GM21423 (cell line): ENCODE results near the gene SMURF1.

Experiments
- ATAC-seq: cut with Tn5 transposase; IDR thresholded peaks from one replicate; pipeline ENCODE4 v1.9.1; 2021; ENCODE audit warnings: mild to moderate bottlenecking, moderate library complexity; ENCODE audit not compliant: unreplicated experiment

The SMURF1 gene

DNA sequence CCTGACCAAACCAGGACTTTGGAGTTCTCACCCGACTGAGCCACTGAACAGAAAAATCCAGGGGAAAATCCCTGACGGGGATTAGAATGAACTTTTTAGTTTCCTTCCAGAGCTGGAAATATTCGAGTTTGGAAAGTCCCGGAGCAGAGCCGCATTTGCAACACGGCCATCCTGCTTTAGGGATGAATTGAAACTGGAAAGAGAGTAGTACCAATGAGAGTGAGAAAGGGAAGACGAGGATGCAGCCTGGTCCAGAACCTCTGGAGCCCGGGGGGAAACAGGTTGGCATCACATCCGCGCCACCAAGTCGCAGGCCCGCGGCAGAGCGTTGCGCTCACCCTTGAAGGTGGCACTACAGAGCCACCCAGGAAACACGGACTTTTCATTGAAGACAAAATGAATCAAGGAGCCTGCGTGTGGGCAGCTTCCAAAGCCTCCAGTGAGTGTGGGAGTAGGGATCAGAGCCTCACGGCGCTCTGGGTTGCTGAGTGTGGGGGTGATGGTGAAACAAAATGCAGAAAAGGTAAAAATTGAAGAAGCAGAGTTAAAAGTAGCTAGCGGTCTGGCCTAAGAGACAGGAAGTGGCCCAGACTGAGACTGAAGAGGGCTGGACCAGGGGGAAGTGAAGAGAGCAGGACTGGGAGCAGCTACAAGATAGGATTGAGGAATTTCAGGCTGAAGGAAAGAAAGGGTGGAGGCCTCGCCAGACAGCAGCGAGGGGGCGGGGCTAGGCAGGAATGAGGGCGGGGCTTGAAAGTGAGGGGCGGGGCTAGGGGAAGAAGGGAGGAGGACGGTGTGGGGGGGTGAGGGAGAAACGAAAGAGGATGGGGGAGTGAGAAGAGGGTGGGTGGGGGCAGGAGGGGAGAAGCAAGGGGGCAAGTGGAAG lies 1.8 kb downstream of the SMURF1 start:
- no peak for ATAC-seq

DNA sequence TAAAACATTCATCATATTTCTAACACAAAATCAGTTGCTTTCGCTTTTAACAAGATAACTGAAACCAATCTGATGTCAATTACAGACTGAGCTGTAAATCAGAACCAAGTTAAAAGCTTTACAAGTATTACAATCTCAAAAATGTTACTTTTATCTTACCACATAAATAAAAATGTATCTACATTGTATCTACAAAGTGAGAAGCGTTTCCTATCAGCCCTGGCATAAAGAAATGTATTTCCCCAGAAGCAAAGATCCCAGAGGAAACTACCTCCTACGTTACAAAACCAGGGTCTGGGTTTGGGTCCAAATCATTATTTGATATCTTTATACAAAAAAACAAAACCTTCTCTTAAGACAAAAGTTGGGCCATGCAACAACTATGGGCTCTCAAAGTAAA lies 2.6 kb downstream of the SMURF1 start:
- ATAC-seq, result no peak

DNA sequence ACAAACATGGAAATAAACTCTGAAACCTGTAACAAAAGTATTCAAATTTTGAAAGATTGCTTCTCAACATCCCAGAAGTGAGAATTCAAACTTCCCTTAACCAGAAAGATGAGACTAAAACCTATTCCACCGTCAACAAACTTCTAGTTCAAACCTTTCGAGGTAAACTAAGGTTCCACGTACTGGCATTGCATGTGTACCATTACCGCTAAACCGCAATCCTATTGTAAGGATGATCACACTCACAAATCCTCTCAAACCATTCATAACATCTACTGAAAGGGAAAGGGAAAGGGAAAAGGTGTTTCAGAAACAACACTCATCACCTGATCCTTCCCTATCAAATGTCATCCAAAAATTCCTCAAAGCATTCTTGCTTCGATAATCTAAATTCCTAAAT lies 3.1 kb downstream of the SMURF1 start:
- no peak for ATAC-seq

DNA sequence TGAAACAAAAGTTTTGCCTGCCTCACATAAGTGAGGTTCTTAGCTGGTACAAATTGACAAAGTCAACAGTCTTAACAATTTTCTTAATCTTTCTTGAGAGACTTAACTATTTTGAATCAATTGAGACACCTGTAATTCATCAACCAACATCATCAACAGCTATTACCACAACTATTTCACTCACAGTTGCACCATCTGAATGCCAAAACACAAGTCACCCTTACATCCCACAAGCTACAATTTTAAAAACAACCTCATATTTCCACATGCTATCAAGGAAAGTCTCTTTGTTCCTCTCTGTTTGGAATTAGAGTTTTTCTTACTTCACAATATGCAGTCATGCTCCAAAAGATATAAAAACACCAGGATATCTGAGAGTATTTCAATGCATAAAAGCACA lies 4.9 kb downstream of the SMURF1 start:
- no peak for ATAC-seq

DNA sequence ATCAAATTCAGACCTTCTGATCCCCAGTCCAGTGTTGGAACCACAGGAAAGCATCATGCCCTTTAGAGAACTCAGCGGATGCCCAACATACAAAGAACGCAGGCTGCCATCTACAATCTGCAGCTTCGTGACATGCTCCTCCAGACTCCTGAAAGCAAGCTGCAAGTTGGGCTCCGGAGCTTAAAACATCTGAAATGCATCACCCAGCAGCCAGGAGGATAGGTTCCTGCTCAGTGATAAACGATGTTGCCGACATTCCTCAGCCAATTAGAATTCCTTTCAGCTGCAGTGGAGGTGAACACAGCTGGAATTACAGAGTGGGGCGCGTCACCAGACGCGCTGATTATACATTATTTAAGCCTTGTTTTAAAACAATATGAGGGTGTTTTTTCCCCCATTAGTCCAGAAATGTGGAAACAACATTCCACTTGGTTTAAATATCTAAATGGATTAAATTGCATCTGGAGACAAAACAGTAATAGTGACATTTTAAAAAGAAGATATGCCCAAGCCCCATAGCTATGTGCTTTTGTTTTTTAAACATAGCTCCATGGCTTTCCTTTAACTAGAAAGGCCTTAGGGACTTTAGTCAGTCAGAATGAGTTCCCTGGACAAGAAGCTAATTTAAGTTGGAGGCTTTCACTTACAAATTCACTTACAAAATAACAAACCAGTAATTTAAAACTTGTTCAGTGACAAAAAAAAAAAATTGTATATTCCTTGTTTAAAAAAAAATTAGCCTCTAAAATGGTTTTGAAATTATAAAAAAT lies 6.3 kb downstream of the SMURF1 start:
- no peak for ATAC-seq

DNA sequence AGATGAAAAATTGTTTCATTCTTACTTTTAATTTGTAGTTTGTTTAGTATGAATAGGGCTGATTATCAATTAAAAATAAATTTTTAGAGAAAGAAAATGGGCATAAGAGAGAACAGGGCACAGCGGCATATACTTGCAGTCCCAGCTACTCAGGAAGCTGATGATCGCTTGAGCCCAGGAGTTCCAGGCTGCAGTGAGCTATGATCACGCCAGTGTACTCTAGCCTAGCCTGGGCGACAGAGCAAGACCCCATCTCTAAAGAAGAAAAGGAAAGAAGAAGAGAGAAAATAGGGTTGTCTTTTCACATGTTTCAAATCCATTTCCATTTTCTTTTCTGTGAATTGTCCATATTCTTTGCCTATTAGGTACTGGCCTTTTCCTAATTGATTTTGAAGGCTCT lies 8.0 kb downstream of the SMURF1 start:
- no peak for ATAC-seq

DNA sequence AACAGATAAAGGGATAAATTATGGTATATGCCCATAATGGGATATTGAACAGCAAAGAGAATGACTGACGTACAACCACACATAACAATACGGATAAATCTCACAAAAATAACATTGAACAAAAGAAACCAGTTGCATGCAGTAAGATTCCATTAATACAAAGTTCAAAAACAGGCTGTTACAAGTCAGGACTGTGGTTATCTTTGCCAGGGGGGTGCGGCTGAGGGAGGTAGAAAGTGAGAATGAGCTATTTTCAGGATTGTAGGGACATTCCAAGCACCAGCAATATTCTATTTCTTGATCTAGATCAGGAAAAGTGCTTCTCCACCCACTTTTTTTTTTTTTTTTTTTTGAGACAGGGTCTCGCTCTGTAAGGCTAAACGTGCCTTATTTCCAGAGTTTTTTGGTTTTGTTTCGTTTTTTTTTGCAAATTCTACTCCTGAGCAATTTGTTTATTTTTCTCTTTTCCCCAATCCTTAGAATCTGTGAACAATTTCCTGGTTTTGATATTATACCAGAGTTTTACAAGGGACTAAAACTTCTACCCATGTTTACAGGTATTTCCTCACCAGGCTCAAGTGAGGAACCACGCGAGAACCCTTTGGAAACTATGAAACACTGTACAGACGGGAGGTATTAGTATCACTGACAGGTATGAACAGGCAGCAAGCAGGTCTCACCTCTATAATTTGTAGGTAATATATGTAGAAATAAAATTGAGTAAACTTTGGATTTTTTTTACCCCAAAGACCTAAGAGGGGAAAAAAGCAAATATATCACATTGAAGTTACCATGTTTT lies 9.9 kb downstream of the SMURF1 start:
- ATAC-seq, result no peak

DNA sequence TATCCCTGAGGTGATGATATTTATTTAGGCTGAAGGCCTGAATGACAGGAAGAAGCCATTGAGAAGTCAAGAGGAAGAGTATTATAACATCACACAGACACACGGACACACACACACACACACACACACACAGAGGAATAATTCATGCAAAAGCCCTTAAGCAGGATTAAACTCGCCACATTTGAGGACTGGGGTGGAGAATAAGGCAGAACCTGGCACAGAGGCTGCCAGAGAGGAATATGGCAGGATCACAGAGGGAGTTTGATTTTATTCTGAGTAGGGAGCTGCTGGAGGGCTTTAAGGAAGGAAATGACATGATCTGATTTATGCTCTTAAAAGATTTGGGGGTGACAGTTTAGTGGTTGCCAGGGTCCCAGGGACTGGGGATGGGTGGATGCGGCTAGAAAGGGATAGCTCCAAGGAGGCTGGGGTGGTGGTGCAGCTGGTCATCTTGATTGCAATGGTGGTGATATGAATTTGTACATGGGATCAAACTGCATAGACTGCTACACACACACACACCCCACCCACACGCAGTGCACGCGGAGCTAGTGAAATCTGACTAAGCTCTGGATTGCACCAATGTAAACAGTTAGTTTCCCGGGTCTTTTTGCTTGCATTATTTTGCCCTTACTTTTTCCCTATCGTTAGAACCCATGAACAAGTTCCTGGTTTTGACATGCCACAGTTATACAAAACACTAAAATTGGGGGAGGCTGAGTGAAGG lies 11.2 kb downstream of the SMURF1 start:
- no peak for ATAC-seq

DNA sequence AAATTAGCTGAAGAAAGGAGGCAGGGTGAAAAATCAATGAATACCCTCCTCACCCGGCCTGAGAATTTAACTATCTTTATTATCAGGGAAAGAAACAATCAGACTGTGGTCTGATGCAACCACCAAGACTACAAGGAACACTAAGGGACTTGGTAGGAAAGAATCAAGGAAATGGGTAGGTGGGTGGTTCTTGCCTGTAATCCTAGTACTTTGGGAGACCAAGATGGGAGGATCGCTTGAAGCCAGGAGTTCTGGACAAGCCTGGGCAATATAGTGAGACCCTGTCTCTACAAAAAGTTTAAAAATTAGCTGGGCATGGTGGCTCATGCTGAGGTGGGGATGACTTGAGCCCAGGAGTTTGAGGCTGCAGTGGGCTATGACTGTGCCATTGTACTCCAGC lies 12.6 kb downstream of the SMURF1 start:
- ATAC-seq, result no peak

DNA sequence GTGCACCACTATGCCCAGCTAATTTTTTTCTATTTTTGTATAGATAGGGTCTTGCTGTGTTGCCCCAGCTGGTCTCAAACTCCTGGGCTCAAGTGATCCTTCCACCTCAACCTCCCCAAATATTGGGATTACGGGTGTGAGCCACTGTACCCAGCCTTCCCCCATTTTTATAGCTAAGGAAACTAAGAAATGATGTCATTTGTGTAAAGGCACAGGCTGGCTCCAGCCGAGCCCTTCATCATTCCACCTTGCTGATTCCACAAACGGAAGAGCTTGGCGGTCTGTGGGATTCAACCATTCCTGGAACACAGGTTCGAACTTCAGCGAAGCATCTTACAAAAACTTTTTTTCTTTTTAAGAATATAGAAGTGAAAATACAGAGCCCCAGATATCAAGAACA lies 14.4 kb downstream of the SMURF1 start:
- no peak for ATAC-seq

DNA sequence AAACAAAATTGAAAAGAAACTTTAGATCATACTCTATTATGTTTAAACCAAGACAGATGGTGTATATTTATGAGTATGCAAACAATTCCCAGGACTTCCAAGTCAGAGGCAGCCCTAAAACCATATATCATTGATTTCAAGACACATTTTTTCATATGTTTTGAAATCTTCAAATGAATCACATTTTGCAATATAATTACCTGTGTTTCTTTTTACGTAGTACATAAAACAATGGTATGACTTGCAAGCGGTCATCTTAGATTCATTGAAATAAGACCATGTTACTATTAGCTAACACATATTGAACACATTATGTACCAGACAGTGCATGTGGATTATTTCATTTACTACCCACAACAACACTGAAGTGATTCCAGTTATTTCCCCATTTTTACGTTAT lies 14.9 kb downstream of the SMURF1 start:
- ATAC-seq, result no peak

DNA sequence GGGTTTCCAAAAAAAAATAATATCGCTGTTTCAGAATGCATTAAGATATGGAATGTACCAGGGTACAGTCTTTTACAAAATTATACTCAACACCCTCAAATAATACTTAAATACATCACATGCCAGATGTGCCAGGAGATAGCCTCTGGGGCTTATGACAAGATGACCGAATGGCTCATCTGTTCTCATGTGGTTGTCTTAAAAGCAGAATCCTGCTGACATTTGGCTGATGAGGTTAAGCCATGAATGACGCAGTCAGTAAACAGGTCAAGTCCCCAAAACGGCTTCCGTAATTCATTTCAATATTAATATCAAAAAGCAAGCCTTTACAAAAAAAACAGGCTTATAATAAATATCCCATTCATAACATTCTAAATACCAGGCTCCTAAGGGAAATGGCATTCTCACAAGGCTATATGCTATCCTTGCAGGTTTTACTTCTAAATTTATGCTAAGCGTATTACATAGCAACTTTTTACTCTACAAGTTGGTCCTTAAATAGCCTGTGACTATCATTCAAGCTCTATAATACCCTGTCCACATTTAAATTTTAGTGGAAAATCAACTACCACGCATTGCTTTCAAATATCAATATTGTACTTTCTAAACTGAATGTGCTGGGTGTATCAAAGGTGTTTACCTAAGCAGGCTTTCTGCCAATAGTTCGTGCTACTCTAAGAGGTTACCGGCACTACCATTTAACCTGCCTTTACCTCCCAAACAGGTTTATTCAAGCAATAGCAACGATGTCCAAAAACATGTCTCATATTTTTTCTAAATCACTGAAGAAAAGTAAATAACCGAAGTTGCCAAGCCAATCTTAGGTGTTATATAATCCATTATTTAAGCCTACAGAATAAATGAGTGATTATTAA lies 15.6 kb downstream of the SMURF1 start:
- ATAC-seq, result no peak

DNA sequence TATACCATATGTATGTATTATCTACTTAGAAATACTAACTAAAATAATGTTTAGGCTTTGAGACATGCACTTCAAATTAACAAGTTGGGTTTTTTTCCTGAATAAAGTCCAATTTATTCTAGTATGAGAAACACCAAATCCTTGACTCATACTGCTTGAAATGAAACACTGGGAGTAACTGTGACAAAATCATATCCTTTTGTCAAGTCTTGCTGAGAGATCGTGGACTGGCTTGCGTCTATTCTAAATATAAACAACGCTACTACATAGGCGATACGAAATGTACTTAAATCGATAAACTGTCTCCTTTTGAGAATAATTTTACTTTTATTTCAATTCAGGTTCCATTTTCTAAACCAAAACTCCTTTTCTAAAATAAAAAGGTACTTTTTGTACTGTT lies 16.3 kb downstream of the SMURF1 start:
- no peak for ATAC-seq

DNA sequence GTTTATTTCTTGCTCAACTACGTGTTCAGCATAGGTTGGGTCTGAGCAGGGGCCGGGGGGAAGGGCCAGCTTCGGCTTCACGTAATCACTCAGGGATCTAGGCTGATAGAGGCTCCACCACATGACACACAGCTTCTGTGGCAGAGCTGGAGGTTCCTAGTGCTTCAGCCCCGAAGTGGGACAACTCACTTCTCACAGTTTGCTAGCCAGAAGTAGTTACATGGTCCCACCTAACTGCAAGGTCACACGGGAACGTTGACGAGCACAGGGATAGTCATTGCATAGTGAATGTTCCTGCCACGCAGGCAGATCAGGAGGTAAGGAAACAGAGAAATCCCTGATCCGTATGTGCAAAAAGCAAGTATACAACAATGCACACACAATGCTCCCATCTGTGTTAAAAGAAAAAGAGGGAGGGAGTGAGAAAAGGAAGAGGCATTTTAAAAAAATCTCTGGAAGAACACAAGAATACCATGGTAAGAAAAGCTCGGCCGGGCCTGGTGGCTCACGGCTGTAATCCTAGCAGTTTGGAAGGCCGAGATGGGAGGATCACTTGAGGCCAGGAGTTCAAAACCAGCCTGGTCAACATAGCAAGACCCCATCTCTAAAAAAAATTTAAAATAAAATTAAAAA lies 16.9 kb downstream of the SMURF1 start:
- ATAC-seq, result no peak

DNA sequence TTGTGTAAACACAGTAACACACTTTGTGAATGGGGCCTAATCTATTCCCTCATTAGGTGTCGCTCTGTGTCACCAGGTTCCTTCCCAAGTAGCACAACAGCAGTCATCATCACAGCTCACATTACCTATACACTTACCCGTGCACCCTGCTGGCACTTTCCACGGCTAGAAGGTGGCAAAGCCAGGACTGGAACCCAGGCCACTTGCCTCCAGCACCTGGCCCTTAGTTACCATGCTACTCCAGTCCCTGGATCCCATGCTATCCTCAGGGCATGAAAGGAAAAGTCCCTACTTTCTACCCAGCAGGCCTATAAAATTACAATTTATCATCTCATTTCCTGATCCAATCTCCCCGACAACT lies 18.4 kb downstream of the SMURF1 start:
- ATAC-seq, result no peak

DNA sequence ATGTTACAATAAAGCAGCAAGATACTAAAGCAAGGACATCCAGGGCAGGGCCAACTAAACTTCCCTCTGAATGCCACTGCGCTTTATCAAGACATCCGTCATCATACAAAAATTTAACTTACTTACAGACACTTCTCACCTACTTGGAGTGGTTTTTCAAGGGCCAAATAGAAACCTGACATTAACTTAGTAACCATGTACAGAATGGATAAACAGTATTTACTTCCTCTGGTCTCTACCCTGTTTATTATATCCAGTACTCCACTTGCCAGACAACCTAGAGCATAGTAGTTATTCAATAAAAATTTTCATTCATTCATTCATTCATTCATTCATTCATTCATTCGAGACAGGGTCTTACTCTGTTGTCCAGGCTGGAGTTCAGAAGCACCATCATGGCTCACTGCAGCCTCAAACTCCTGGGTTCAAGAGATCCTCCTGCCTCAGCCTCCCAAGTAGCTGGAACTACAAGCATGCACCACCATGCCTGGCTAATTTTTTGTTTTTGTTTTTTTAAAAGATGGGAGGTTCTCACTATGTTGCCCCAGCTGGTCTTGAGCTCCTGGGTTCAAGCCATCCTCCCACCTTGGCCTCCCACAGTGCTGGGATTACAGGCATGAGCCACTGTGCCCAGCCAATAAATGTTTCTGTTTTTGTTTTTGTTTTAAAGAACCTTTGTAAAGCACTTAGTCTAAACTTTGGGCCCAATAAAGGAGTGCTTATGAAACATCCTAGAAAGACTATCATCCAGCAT lies 19.0 kb downstream of the SMURF1 start:
- no peak for ATAC-seq

DNA sequence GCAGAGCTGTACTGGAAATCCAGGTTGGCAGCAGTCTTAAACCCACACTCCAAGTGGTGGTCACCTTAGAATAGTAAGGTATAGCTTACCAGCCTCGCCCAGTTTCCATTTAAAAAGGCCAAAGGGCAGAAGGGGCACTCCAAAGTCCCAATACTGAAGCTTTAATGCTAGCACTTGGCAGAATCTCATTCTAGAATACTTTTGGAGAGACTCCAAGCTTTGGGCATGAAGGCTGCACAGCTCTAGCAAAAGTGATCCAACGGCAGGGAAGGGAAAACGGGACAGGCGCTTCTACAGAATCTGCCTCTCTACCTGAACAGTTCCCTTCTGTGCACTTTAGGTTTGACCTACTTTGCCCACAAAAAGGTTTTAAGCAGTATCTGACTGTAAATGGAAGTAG lies 19.7 kb downstream of the SMURF1 start:
- ATAC-seq, result no peak

DNA sequence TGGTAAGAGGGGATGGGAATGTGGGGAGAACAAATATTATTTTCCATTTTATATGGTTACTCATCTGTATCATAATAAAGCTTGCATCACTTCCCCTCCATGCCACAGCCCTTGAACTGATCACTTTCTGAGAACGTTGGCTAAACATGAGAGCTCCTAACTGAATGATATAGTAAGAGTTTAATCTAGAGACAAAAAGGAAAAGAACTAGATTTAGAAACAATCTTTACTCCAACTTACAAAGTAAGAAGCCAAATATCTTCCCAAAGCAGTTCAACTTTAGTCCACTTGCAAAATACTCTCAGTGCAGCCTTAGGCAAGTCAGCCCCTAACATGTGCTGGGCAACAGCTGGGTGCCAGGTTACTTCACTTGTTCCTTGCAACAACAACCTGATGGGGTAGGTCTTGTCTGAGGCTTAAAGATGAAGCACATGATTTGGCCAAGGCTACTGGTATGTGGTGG lies 20.3 kb downstream of the SMURF1 start:
- no peak for ATAC-seq

DNA sequence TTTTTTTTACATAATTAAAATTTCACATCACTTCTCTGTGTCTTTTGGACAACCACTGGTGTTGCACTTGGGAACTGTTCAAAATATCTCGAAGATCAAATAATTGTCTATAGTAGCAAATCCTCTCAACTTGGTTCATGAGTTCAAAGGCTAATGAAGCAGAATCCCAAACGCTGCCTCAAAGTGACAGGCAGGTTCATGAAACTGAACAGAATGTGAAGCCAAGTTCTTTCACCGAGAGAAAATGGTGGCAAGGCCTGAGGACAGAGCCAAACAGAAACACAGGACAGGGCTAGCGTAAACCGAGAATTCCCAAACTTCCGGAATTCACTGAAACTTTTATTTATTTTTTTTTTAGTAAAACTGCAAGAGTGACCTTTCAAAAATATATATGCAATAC lies 21.1 kb downstream of the SMURF1 start:
- no peak for ATAC-seq
